T47D (cell line): ENCODE data around the gene SHD.

Experiments
- DNase-seq, 2 experiments: peaks; one replicate each; pipeline versions ENCODE4 v3.0.0 to v3.0.0-alpha.2; 2011 to 2012; ENCODE audit warnings: low read depth in 1 of 2, low spot score in 1 of 2
- JUND ChIP-seq: IDR thresholded peaks from 2 replicates; pipeline ENCODE4 v1.6.1; 2012; ENCODE audit warnings: low read depth
- in situ Hi-C: cut with HindIII; loops from 2 replicates; pipeline ENCODE4 v1.10.0; 2016; ENCODE audit warnings: low sequenced_read_pairs, low pct_unique_long_range_greater_than_20kb

The SHD gene

GRCh38 chr19:4297901-4298809 lies 19.1 kb downstream of the SHD start:
- DNase-seq: no peak
- TF ChIP-seq JUND: no peak
- in situ Hi-C loops: no loop called here

- no peak for DNase-seq
- in situ Hi-C loops: no loop called here
- no peak for TF ChIP-seq JUND
These were observed 19.9 kb downstream of the SHD start for GRCh38 chr19:4298810-4299550.

GRCh38 chr19:4300589-4300988 lies 21.5 kb downstream of the SHD start:
- in situ Hi-C loops: no loop called here
- DNase-seq: no peak
- no peak for TF ChIP-seq JUND

- in situ Hi-C loops: no loop called here
- no peak for DNase-seq
- no peak for TF ChIP-seq JUND
These were observed 22.6 kb downstream of the SHD start for GRCh38 chr19:4301590-4302242.

GRCh38 chr19:4302243-4302640 lies 23.2 kb downstream of the SHD start, which contains the start of gene TMIGD2:
TSS of gene TMIGD2 (minus strand) at chr19:4302389. CDS start at chr19:4302385, 4 bp downstream.
- TF ChIP-seq JUND: no peak
- no peak for DNase-seq
- in situ Hi-C loops: no loop called here

GRCh38 chr19:4303819-4304537 lies 24.9 kb downstream of the SHD start:
- TF ChIP-seq JUND: no peak
- in situ Hi-C loops: no loop called here
- DNase-seq: no peak

- no peak for DNase-seq
- TF ChIP-seq JUND: no peak
- in situ Hi-C loops: no loop called here
These were observed 25.6 kb downstream of the SHD start, which contains the start of gene FSD1 for GRCh38 chr19:4304538-4305256. TSS of gene FSD1 (plus strand) at chr19:4304598. CDS start at chr19:4304747, 149 bp downstream.

GRCh38 chr19:4305257-4305612 lies 26.2 kb downstream of the SHD start:
- no peak for TF ChIP-seq JUND
- in situ Hi-C loops: no loop called here
- no peak for DNase-seq

GRCh38 chr19:4305659-4306058 lies 26.6 kb downstream of the SHD start:
- DNase-seq: no peak
- in situ Hi-C loops: no loop called here
- no peak for TF ChIP-seq JUND

- TF ChIP-seq JUND: no peak
- peak in 1 of 2 experiments; percentile 97 for DNase-seq
- in situ Hi-C loops: no loop called here
These were observed 31.4 kb downstream of the SHD start for GRCh38 chr19:4310247-4311121.
